GM19395 (cell line): ENCODE results near the gene SMCO4.

Source experiments
- ATAC-seq: cut with Tn5 transposase; IDR thresholded peaks from one replicate; pipeline ENCODE4 v1.9.1; 2021; ENCODE audit warnings: mild to moderate bottlenecking, moderate library complexity; ENCODE audit not compliant: unreplicated experiment

Gene SMCO4

DNA sequence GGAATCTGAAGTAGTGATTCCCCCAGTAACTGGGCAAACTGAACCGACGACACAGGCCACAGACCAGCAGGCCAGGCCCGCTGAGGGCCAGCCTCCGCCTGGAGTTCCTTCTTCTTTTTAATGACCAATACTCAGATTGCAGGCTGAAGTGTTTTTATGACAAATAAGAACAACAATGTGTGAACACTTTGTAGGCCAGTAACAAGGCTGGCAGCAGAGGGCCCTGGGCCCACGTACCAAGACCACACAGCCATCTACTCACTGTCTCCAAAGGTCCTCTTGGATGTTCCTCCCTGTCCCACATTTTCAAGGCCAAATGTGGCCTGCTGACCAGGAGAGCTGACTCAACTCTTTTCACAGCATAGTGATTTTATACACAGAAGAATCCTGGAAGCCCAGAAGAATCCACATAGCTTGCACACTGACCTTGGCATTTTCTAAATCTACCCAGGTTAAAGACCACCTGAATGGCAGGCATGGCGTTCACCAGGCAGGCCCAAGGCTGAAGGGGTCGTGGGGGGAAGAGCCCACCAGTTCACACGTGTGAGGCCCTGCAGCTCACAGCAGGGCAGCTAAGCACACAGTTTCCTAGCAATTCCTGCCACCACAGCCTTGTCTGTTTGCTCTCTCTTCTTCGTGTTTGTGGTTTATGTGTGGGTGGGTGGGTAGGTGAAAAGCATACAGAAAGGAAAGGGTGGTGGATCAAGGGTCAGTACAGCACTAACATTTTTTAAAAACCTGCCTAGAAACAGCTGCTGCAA, 13.3 kb downstream of the SMCO4 start:
- ATAC-seq: peak; percentile 36

DNA sequence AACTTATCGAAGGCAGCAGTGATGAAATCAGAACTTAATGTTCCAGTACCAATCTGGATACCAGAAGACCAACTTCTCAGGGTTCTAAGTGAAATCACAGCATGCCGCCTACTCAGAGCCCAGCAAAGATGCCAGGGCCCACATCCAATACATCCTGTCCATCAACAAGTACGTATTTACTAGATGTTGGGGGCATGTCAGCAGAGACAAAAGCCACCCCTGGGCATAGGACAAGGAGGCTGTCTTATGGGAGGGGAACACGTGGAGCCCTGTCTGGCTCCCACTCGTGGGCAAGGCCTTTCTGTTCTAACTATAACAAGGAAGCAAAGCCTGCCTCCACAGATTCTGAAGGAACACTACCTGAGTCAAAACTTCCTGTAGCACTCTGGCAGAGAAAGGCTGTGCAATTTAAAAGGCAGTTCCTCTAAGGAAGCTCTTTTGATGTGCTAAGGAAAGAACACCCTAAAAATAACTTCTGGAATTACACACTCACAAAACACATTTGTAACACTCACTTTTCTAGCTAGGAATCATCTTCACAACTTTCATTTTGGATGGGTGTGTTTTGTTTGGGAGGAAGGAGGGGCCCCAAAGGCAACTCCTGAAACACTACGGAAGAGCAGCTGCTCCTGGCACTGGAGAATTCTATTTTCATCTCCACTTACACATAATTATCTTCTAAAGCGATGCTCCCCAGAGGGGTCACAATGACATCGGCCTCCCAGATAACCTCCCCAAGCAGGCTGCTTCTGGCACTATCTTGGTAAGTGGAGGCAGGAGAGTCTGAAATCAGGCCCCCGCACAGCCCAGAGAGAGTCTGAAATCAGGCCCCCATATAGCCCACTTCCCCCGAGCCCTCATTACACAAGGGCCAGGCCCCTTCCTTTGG, 14.2 kb downstream of the SMCO4 start:
- no peak for ATAC-seq

DNA sequence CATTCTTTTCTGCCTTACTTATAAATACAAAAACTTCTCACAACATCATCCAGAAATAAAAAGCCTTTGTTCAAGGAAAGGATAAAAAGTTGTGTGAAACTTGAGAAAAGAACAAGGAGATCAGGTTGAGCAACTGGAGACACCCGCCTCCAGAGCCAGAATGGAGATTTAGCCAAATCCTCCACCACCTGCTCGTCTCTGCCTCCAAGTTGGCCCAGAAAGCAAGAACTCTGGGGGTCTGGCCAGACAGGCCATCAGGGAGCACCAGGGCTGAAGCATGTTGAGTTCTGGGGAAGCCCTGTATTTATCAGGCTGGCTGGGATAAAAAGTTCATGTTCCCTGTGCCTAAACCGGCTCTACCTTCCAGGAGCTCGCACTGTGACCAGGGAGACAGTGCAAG, 14.9 kb downstream of the SMCO4 start:
- no peak for ATAC-seq

DNA sequence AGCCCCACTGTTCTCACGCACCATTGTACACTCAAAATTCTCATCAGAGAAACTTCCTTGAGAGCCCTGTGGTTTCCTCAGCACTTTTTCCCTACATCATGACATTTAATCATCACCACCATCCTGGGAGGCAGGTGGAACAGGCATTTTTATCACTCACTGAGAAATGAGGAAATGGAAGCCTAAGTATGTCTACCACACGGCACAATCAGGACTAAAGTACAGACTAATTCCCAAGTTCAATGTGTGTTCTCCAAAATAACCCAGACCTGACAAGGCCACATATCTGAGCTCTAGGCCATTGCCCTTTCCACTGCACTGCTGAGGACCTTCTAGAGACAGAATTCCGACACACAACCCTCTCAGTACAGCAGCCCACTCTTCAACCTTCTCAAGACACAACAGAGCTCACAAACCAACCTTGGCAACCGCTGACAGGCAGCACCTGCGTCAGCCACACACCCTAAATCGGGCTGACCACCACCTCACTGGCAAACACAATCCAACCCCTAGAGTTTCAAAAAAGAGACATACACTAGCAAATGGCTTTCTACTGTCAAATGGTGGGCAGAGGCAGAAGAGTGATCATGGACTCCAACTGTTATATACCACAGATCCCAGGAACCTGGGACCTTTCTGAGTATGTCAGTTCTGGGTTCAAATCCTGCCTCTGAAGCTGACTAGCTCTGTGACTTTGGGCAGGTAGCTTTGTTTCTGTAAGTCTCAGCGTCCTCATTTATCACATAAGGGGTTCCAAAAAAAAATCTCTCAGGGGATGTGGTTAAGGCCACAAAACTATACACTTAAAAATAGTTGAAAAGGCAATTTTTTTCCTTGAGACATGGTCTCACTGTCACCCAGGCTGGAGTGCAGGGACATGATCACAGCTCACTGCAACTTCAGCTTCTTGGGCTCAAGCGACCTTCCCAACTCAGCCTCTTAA, 16.3 kb downstream of the SMCO4 start:
- ATAC-seq: peak; percentile 26

DNA sequence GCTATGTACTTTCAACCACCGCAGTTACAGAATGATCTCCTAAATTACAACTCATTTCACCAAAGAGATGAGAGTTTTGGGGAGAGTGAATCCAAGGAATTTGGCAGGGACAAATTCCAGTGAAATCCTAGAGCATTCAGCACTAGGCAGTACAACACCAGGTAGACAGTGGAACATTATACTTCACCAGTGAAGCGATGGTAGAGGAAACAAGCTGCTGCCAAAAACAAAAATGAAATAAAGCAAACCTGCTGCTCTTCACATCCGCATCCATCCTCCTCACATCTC, 16.9 kb downstream of the SMCO4 start:
- peak; percentile 26 for ATAC-seq

DNA sequence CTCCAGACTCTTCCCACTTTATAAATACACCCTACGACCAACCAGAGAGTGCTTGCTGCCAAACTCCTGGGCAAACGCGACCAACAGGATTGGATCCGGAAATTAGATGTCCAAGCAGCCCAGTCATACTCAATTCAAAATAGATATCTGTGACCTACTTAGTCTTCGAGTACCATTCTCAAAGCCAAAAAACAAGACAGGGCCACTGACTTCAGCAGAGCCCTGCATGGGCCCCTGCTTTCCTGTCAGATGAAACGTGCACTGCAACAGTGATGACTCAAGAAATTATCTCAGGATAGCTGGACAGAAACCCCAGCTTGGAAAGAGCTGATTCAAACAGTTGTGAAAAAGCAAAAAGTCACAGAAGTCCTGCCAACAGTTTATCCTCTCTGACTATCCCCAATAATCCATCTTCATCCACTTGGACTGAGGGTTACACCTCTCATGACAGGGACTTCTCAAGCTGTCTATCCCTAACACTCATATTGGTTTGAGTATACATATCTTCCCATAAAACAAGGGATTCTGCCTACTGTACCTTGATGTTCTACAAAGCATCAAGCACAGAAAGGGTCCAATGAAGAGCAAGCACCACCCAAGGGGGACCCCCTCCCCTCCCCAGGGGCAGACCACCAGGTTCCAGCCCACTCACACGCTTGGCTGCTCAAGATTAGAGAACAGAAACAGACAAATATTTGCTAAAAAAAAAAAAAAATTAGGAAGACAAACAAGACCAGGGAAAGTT, 17.4 kb downstream of the SMCO4 start:
- ATAC-seq: peak; percentile 25

DNA sequence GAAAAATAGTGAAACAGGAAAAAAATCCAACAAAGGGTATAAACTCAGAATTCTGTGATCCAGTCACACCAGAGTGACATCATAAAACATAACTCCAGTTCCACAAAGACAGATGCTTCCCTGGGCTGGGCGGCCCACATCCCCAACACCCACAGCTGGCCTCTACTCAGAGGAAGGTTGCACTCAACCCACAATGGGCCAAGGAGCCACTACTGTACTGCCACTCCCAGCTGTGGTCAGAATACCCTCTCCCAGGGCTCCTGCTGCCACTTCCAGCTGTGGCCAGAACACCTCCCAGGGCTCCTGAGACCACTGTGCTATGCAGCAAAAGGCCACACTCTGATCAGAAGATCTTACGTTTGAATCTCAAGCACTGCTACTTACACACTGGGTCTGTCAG, 18.3 kb downstream of the SMCO4 start:
- ATAC-seq: no peak

DNA sequence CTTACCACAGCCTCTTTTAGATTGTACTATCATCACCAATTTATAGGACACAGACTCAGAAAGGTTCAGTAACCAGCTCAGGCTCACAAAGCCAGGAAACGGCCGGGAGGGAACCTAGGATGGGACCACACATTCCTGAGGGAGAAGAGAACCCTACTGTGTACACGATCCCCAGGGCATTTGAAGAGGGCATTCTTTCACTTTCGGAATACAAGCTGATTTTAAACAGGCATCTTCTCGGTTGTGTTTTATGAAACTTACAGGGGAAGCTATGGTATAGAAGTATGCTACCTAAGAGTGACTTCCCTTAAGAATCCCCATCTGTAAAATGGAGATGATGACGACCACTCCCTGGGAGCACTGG, 19.0 kb downstream of the SMCO4 start:
- peak; percentile 43 for ATAC-seq

DNA sequence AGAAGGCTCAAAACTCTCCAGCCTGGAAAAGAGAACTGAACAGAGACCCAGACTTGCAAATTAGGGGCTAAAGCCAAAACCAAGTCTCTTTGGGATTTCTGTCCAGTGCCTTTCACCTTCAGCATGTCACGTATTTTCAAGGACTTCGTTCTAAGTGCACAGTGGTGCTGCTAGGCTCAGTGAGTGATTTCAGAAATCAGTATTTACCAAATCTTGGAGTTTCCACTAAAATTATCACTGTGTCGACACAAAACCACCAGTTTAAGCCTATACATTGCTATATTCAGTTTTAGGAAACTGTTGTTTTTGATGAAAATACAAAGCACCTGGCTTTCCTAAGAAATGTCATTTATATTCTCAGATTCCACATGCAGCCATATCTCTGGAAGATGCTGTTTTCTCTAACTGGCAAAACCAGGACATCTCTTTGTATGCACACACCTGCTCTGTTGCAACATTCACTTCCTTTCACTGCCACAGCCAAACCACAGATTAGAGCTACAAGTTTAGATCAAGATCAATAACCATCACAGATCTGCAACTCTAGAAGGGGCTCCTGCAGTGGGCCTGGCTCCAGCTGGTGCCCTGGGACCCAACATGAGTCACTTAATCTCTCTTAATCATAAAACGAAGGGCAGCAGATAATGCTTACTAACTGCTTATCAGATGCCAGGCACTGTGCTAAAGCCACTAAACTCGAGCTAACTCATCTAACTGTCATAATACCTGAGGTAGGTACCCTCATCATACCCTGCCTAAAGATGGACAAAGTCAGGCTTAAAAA, 22.3 kb downstream of the SMCO4 start:
- no peak for ATAC-seq

DNA sequence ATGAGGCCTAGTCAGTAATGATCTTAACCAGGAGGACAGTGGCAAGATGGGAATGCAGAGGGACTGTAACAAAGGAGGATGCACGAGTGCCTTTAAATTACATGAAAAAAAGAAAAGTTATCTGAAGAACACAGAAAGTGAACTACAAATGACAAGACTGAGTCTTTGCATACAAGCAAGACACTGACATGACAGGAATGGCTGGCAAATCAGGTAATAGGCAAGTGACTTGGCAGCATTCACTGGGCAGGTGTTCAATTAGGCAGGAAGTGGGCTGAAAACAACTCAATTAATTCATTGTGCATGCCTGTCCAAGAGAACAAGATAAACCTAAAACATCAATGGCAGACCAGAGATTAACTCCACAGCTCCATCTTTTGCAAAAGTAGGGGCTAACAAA, 24.0 kb downstream of the SMCO4 start:
- no peak for ATAC-seq

DNA sequence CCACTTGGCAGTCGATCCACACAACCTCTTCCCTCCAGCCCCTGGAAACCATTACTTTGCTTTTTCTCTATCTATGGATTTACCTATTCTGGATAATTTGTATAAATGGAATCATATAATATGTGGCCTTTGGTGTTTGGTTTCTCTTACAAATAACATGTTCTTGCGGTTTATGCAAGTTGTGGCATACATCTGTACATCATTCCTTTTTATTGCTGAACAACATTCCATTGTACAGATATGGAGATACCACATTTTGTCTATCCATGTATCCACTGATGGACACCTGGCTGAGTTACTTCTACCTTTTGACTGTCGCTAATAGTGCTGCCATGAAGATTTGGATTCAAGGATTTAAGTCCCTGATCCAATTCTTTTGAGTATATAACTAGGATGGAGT, 25.1 kb downstream of the SMCO4 start:
- no peak for ATAC-seq

DNA sequence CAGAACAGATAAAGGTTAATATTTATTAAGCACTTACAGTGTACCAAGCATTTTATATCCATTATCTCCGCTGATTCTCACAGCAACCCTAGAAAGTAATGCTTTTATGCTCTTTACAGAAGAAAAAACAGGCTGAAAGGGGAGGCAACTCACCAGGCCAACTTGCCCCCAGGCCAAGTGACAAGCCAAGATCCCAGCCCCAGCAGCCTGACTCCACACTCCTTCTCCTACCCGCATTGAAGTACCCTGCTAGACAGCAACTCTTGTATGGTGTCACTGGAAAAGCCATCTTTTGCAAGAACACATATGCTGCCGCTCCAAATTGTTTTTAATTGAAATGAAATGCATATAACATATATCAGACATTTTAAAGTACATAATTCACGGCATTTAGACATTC, 25.6 kb downstream of the SMCO4 start:
- ATAC-seq: no peak

DNA sequence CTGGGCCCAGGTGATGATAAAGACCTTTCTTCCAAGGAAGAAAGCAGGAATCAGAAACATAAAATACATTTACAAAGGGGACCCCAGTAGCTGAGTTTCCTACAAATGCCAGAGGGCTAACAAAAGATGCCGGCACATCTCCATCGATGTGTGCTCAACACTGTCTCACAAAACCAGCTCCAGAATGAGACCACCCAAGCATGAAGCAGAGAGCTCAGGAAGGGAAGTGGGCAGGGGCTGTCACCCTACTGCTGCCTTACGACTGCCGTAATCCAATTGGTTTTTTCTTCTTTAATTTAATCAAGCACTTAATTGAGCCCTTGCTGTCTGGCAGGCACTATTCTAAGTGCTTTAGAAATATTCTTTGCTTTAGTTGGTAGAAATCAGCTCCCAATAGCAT, 26.1 kb downstream of the SMCO4 start:
- ATAC-seq: no peak

DNA sequence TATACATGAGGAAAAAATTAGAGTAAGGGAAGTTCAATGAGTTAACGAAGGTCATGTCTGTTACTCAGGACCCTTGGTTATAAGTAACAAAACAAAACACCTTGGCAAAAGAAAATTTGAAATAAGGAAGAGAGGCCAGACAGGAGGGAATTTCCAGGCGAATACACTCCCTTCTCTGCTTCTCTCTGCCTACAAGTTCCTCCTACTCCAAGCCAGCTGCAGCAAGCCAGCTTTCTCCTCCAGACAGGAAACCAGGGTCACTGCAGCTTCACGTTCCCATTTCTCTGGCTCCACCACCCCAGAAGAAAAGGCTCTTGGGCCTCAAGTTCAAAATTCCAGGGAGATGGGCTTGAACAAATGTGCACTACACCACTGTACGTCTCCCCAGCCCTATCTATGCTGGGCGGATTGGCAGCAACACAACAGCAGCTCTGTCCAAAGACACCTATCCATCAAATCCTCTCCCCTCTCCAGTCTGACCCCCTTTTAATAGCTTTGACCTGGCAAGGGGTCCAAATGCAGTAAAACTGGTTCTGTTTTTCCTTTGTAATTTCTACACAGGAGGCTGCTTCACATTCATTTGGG, 27.7 kb downstream of the SMCO4 start:
- ATAC-seq: no peak

DNA sequence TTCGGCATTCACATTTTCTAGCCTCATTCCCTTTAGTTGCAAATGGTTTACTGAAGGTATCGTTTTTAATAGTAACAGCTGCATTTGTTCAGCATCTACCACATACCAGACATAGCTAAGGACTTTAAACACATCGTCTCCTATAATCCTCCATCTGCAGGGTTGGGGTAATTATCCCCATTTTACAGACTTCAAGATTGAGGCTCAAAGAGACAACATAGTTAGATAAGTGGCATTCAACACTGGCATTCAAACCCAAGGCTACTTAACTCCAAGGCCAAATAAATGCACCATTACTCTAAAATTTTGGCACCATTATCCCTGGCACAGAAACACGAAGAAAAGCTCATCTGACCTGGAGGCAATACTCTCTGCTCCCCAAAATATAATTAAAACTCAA, 28.5 kb downstream of the SMCO4 start:
- no peak for ATAC-seq

DNA sequence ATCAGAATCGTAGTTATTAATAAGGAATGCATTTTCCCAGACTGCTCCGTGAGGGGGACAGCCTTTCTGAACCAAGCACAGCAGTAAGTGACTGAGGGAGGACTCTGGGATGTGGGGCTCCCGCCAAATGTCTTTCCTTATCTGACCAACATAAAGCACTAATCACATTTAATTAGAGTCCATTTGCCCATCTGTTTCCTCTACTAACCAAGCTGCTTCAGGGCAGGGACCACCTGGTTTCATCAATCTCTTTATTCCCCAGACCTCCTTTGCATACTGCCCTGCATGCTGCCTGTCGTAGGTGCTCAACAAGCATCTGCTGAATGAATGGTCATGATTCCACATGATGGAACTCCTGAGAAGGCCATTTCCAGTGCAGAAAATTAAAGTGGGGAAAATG, 29.4 kb downstream of the SMCO4 start:
- ATAC-seq: no peak

DNA sequence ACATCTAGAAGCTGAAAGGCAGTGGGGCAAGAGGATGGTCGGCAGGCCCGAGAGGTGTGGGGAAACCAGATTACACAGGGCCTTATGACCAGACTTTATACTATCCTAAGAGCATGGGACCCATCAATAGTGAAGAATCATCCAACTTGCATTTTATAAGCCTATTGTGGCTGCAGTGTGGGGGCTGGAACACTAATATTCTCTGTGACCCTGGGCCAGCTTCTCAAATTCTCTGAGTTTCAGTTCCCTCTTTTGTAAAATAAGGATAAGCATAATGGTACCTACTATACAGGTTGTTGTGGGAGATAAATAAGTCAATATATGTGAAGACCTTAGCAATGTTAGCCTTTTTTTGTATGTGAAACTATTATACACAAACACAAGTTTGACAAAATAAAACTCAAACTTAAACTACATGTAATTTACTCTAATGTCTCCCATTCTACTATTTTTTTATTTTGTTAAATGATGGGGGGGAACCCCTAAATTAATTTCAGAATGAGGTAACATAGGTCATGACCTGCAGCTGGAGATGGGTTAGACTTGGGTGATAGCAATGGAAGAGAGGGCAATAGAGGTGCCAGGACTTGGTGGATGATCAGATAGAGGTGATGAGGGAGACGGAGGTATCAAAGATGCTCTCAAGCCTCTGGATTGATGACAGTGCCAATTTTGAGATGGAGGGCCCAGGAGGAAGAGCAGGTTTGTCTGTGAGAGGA, 30.1 kb downstream of the SMCO4 start:
- peak; percentile 75 for ATAC-seq

DNA sequence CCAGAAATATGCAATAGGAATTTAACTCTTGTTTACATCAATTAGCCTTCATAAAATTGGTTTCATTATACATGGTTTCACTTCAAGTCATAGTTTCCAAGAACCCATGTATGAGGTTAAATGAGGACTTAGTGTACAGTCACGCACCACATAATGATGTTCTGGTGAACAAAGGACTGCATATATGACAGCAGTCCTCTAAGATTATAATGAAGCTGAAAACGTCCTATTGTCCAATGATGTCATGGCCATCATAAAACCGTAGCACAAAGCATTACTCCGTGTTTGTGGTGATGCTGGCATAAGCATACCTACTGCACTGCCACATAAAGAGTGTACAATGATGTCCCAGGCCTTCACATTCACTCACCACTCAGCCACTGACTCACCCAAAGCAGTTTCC, 31.1 kb downstream of the SMCO4 start:
- ATAC-seq: peak; percentile 93
